Activated CD8-positive, alpha-beta memory T cell treated with anti-CD3 and anti-CD28 coated beads for 24 hours (primary cell): Measurements from ENCODE around the gene BAIAP2L2.

Experiments used
- DNase-seq: peaks from one replicate; pipeline ENCODE4 v3.0.0-alpha.2; 2020

Gene BAIAP2L2

GRCh38 chr22:38036392-38037062, 74.0 kb downstream of the BAIAP2L2 start:
- DNase-seq: no peak

- DNase-seq: no peak
Observed at GRCh38 chr22:38035530-38035885, 75.0 kb downstream of the BAIAP2L2 start.
